Skin of body (tissue), 2 donors: ENCODE results near the gene PIP4K2B. TPM values are rescaled to one million over a fixed set of nuclear protein-coding genes. Genes with fewer than 3 reads are reported as not detected.
A peak's percentile ranks its signal among the peaks of the same experiment; 100 is the strongest.

Source experiments
- DNase-seq: peaks from one replicate; lab custom pipeline; 2025; lab: John Stamatoyannopoulos, UW
- total RNA-seq: library from RNA; depleted of rRNA; stranded (reverse); fragments of >200 nt; gene quantifications from one replicate; pipeline ENCODE4 v1.2.3, GENCODE V29; 2014

Gene PIP4K2B
- total RNA-seq, 1 donor from 2014 or later, result 27.7 TPM

- DNase-seq, result no peak
Observed at GRCh38 chr17:38779965-38780752, 19.2 kb downstream of the PIP4K2B start.

GRCh38 chr17:38777641-38778250 lies 21.6 kb downstream of the PIP4K2B start:
- no peak for DNase-seq

GRCh38 chr17:38773258-38773657 lies 26.1 kb downstream of the PIP4K2B start:
- DNase-seq, result no peak

- no peak for DNase-seq
Observed at GRCh38 chr17:38768417-38768816, 30.9 kb downstream of the PIP4K2B start.

- no peak for DNase-seq
Observed at GRCh38 chr17:38766341-38766740, 33.0 kb downstream of the PIP4K2B start.

- DNase-seq, result no peak
Observed at GRCh38 chr17:38762231-38762630, 37.1 kb downstream of the PIP4K2B start.

GRCh38 chr17:38761612-38762011 lies 37.7 kb downstream of the PIP4K2B start:
- DNase-seq, result no peak

GRCh38 chr17:38753071-38753506 lies 46.3 kb downstream of the PIP4K2B start:
- DNase-seq, result no peak

- DNase-seq, result peak; percentile 99
Observed at GRCh38 chr17:38752308-38753070, 46.9 kb downstream of the PIP4K2B start, which contains the start of gene PSMB3. PSMB3 (plus strand) TSS chr17:38752741; CDS start chr17:38752827, 86 bp downstream.

GRCh38 chr17:38751808-38752307 lies 47.5 kb downstream of the PIP4K2B start:
- DNase-seq, result peak; percentile 79

- DNase-seq, result no peak
Observed at GRCh38 chr17:38751144-38751807, 48.1 kb downstream of the PIP4K2B start.

- no peak for DNase-seq
Observed at GRCh38 chr17:38750312-38751121, 48.8 kb downstream of the PIP4K2B start.

- DNase-seq, result no peak
Observed at GRCh38 chr17:38750044-38750311, 49.4 kb downstream of the PIP4K2B start.

- DNase-seq, result peak; percentile 38
Observed at GRCh38 chr17:38749223-38750043, 49.9 kb downstream of the PIP4K2B start.

GRCh38 chr17:38748892-38749222 lies 50.5 kb downstream of the PIP4K2B start:
- DNase-seq, result no peak

GRCh38 chr17:38748149-38748891 lies 51.0 kb downstream of the PIP4K2B start, which contains the start of gene PCGF2:
PCGF2 (minus strand) TSS chr17:38748336; CDS start chr17:38740402, 7,934 bp downstream.
- peak; percentile 94 for DNase-seq

GRCh38 chr17:38747463-38748148 lies 51.8 kb downstream of the PIP4K2B start:
- DNase-seq, result no peak

- no peak for DNase-seq
Observed at GRCh38 chr17:38746849-38747462, 52.4 kb downstream of the PIP4K2B start.
